GM12878 (cell line): ENCODE measurements around the gene DCC. TPM values are rescaled to one million over a fixed set of nuclear protein-coding genes. Genes with fewer than 3 reads are reported as not detected.

Source experiments
- ATAC-seq: fragments of 200-7000 bp; cut with Tn5 transposase; 3 replicates; pipeline ENCODE4 v1.9.1; 2020; ENCODE audit warnings: mild to moderate bottlenecking, moderate library complexity
- BruUV-seq: library from RNA; stranded (reverse); fragments of 400-500 nt; replicated peaks from 2 replicates; lab custom pipeline; 2021; lab: Mats Ljungman, UMichigan
- CTCF ChIA-PET: fragments of 300-600 bp; sonication (Branson Sonifier 250); formaldehyde crosslinking; extraction: SDS; loops from one replicate; lab custom pipeline; 2021; ENCODE audit warnings: inconsistent platforms; lab: Yijun Ruan, JAX
- POLR2A ChIA-PET: fragments of 350-600 bp; formaldehyde crosslinking; extraction: SDS; loops from one replicate; lab custom pipeline; 2021; ENCODE audit warnings: inconsistent platforms; lab: Charles Lee
- RAD21 ChIA-PET: fragments of 300-600 bp; sonication (Branson Sonifier 250); formaldehyde crosslinking; loops from one replicate; lab custom pipeline; 2023; ENCODE audit warnings: antibody characterized with exemption; ENCODE audit not compliant: unreplicated experiment; lab: Charles Lee
- SMC1A ChIA-PET: fragments of 300-600 bp; sonication (Branson Sonifier 250); formaldehyde crosslinking; loops from one replicate; lab custom pipeline; 2023; ENCODE audit not compliant: unreplicated experiment, uncharacterized antibody; lab: Charles Lee
- DNase-seq: peaks from one replicate; pipeline ENCODE4 v3.0.0-alpha.2; 2011; ENCODE audit warnings: low read depth, low spot score
- FAIRE-seq: peaks from 3 replicates; lab custom pipeline; 2011; peaks lifted over from hg19 to GRCh38; lab: Jason Lieb, UNC
- H2AFZ ChIP-seq: 2 replicates; pipeline ENCODE4 v1.6.0; 2011; ENCODE audit warnings: low read depth, low read length, control low read depth; ENCODE audit not compliant: control insufficient read depth
- H3K27ac ChIP-seq: 2 replicates; pipeline ENCODE4 v1.5.1; 2011; ENCODE audit warnings: control low read depth; ENCODE audit not compliant: control insufficient read depth, insufficient read depth
- H3K27me3 ChIP-seq, 2 experiments: replicated peaks in 1 of 2; 2 replicates each; pipeline versions ENCODE4 v1.6.0 to v1.6.1; 2011; ENCODE audit warnings: low read length in 1 of 2; ENCODE audit not compliant: control insufficient read depth in 2 of 2, insufficient read depth in 2 of 2
- H3K36me3 ChIP-seq, 2 experiments: 2 replicates each; pipeline ENCODE4 v1.5.1; 2011; ENCODE audit warnings: low read length in 1 of 2; ENCODE audit not compliant: control insufficient read depth in 2 of 2, insufficient read depth in 2 of 2
- H3K4me1 ChIP-seq: 2 replicates; pipeline ENCODE4 v1.6.1; 2011; ENCODE audit warnings: mild to moderate bottlenecking, low read length, moderate library complexity, mixed read lengths; ENCODE audit not compliant: control insufficient read depth, insufficient read depth
- H3K4me2 ChIP-seq: 2 replicates; pipeline ENCODE4 v1.6.0; 2011; ENCODE audit warnings: control low read depth; ENCODE audit not compliant: control insufficient read depth, insufficient read depth
- H3K4me3 ChIP-seq: fragments of 200-600 bp; sonication (generic); 2 replicates; pipeline ENCODE4 v1.5.1; 2016
- H3K79me2 ChIP-seq: 2 replicates; pipeline ENCODE4 v1.6.0; 2011; ENCODE audit warnings: low read length; ENCODE audit not compliant: control insufficient read depth, insufficient read depth
- H3K9ac ChIP-seq: 2 replicates; pipeline ENCODE4 v1.8.0; 2011; ENCODE audit warnings: low read length, control low read depth, mixed read lengths; ENCODE audit not compliant: control insufficient read depth, insufficient read depth
- H3K9me3 ChIP-seq: replicated peaks from 3 replicates; pipeline ENCODE4 v1.5.1; 2011; ENCODE audit warnings: mild to moderate bottlenecking, low read length; ENCODE audit not compliant: control insufficient read depth, insufficient read depth
- H4K20me1 ChIP-seq: 2 replicates; pipeline ENCODE4 v1.6.0; 2011; ENCODE audit not compliant: control insufficient read depth, insufficient read depth
- ATF7 ChIP-seq: fragments of 450-650 bp; IDR thresholded peaks from 2 replicates; pipeline ENCODE4 v1.6.1; 2016; ENCODE audit warnings: low read depth, mild to moderate bottlenecking
- CEBPB ChIP-seq, 2 experiments: fragments of 150-350 bp in 1 of 2; IDR thresholded peaks; 2 replicates each; pipeline ENCODE4 v1.6.1; 2012 to 2014; ENCODE audit warnings: low read depth in 2 of 2, low read length in 2 of 2, borderline replicate concordance in 1 of 2, inconsistent platforms in 1 of 2
- CHD2 ChIP-seq: IDR thresholded peaks from 2 replicates; pipeline ENCODE4 v1.6.1; 2011; ENCODE audit warnings: low read depth, low read length, improper control_type of control experiment, borderline replicate concordance
- CREM ChIP-seq: IDR thresholded peaks from 2 replicates; pipeline ENCODE4 v1.6.1; 2014; ENCODE audit warnings: antibody characterized with exemption, low read depth
- ESRRA ChIP-seq: IDR thresholded peaks from 2 replicates; pipeline ENCODE4 v1.6.1; 2012; ENCODE audit warnings: mild to moderate bottlenecking, low read length, improper control_type of control experiment
- KLF5 ChIP-seq: fragments of 450-650 bp; IDR thresholded peaks from 2 replicates; pipeline ENCODE4 v1.6.1; 2014; ENCODE audit warnings: mild to moderate bottlenecking; ENCODE audit not compliant: partially characterized antibody
- MEF2A ChIP-seq: IDR thresholded peaks from 2 replicates; pipeline ENCODE4 v1.6.1; 2011; ENCODE audit warnings: low read depth, mild to moderate bottlenecking, low read length, moderate library complexity; ENCODE audit not compliant: insufficient read depth
- NFIC ChIP-seq: IDR thresholded peaks from 2 replicates; pipeline ENCODE4 v1.6.1; 2012; ENCODE audit warnings: low read depth, mild to moderate bottlenecking, inconsistent platforms, low read length, moderate library complexity
- NFYA ChIP-seq: IDR thresholded peaks from 2 replicates; pipeline ENCODE4 v1.6.1; 2011; ENCODE audit warnings: low read depth, mild to moderate bottlenecking, low read length, improper control_type of control experiment, borderline replicate concordance
- NFYB ChIP-seq: IDR thresholded peaks from 2 replicates; pipeline ENCODE4 v1.6.1; 2011; ENCODE audit warnings: low read depth, mild to moderate bottlenecking, low read length, improper control_type of control experiment, moderate library complexity; ENCODE audit not compliant: insufficient read depth
- PAX5 ChIP-seq: IDR thresholded peaks from 2 replicates; pipeline ENCODE4 v1.6.1; 2011; ENCODE audit warnings: low read depth, low read length, borderline replicate concordance
- RBBP5 ChIP-seq: fragments of 200-600 bp; sonication (generic); conservative IDR thresholded peaks from 2 replicates; pipeline ENCODE4 v1.6.1; 2016
- RELA ChIP-seq: fragments of 450-650 bp; IDR thresholded peaks from 2 replicates; pipeline ENCODE4 v1.8.0; 2014; ENCODE audit warnings: borderline replicate concordance; ENCODE audit not compliant: partially characterized antibody
- SUPT20H ChIP-seq: IDR thresholded peaks from 2 replicates; pipeline ENCODE4 v1.6.1; 2011; ENCODE audit warnings: low read depth, mild to moderate bottlenecking, low read length, moderate library complexity, borderline replicate concordance; ENCODE audit not compliant: control insufficient read depth
- TBL1XR1 ChIP-seq: IDR thresholded peaks from 2 replicates; pipeline ENCODE4 v1.6.1; 2012; ENCODE audit warnings: low read depth, low read length, improper control_type of control experiment
- TCF3 ChIP-seq: IDR thresholded peaks from 2 replicates; pipeline ENCODE4 v1.6.1; 2012; ENCODE audit warnings: low read depth, mild to moderate bottlenecking, low read length, borderline replicate concordance; ENCODE audit not compliant: insufficient read depth
- WGBS: methylation state at CpG from one replicate; pipeline ENCODE4 v1.1.6; 2016; ENCODE audit warnings: low lambda C conversion rate; ENCODE audit not compliant: insufficient replicate concordance, insufficient coverage; ENCODE audit errors: missing lambda C conversion rate; 5-methylcytosine and 5-hydroxymethylcytosine counted together
- in situ Hi-C: fragments of 300-500 bp; cut with MboI; formaldehyde crosslinking; loops from 9 replicates; pipeline ENCODE4 v1.14.3; 2018; ENCODE audit warnings: mixed read lengths
- intact Hi-C: fragments of 100-400 bp; cut with micrococcal nuclease; formaldehyde crosslinking; loops from one replicate; pipeline ENCODE4 v1.14.2; 2022; ENCODE audit not compliant: unreplicated experiment
- polyA plus RNA-seq, 11 experiments: library from polyadenylated mRNA; depleted of rRNA in 4 of 11; unstranded in 6 of 11; stranded (reverse) in 5 of 11; fragments of >200 nt; fragmentation: Nextera tagmentation in 4 of 11; fragmentation: Illumina TruSeq in 1 of 11; extraction: Ambion mirVana in 4 of 11; extraction: Trizol in 1 of 11; gene quantifications; 1 replicate in 1 of 11; 2 replicates in 10 of 11; pipeline versions ENCODE4 v1.2.1 to v1.2.3, GENCODE V29; 2011 to 2016; ENCODE audit warnings: inconsistent platforms in 2 of 11, missing spikeins in 2 of 11, low read depth in 1 of 11
- total RNA-seq, 4 experiments: library from RNA; depleted of rRNA in 3 of 4; stranded (reverse); fragments of >200 nt in 3 of 4; fragmentation: Illumina TruSeq in 1 of 4; extraction: Trizol in 1 of 4; gene quantifications; 2 replicates each; pipeline versions ENCODE4 v1.2.1 to v1.2.3, GENCODE V29; 2013 to 2021

DCC gene
- total and polyA plus RNA-seq, 10 of the 15 experiments (the other 5 are each of a cell fraction or from before 2014, with no cell fraction given) = 0.01 TPM; not detected in 9

DNA sequence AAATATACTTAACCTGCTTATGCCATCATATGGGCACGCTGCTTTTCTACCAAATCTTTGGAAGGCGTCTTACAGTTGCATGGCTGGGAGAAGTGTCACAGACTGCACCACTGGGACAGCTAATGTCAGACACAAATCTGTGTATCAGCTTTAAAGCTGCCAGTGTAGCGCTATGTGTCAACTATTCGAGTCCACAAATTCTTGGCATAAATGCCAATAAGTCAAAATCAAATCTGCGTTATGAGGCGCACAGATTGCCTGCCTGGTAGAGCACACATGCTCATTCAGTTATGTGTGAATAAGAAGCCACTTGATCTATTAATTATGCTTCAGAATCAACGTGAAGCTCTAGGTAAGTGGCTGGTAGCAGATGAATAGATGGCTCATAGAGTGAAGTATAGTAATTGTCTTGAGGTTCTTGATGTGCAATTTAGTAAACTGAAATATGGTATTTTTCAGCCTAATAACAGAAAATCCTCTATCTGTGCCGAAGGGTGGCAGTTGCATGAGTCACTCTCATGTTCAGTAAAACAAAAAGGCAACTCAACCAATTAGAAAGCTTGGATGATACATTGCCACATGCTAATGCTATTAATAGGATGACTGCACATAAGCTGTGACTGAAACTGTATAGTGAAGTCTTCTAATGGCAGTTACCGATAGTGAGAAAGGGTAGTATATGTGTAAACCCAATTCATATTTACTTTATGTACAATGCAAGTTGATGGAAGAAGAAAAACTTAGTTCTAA, 52.0 kb downstream of the DCC start:
- no peak overlapping the region for H3K27ac ChIP-seq
- DNase-seq (peak; percentile 52), ATAC-seq (peak; percentile 71), FAIRE-seq (no peak)
- no peaks in the 10 kb centered on the region for H3K79me2 ChIP-seq
- WGBS = 62% methylated on average over 9 of the region's 9 CpGs
- no TSS peak for BruUV-seq
- H3K4me3 ChIP-seq = no peak overlapping the region
- no peak overlapping the region for H3K4me2 ChIP-seq
- no peak overlapping the region for H3K9ac ChIP-seq
- no peaks in the 10 kb centered on the region for H3K9me3 ChIP-seq
- H3K36me3 ChIP-seq = no peaks in the 10 kb centered on the region
- intact Hi-C loops (loop anchor here (10.0 kb wide), 1 partner anchor 737 kb away; no protein-coding TSS in a partner anchor), in situ Hi-C loops (no loop called here)
- no peak overlapping the region for H2AFZ ChIP-seq
- ChIA-PET CTCF (no interaction called here), SMC1A (no interaction called here), RAD21 (no interaction called here), POLR2A (no interaction called here)
- TF ChIP-seq KLF5 (no peak), CEBPB (IDR thresholded peaks at IDR 0.05; ENCODE audit: borderline replicate concordance in 1 of 2, low read depth in 2 of 2, low read length in 2 of 2) (no peak), NFYB (peak; percentile 74), MEF2A (0 out of 2 replicates have a peak, but pooled peaks have one; percentile 38), TBL1XR1 (no peak), ESRRA (no peak), TCF3 (no peak), NFIC (no peak), RELA (no peak), RBBP5 (no peak), CHD2 (no peak), NFYA (no peak), SUPT20H (no peak), PAX5 (no peak), CREM (no peak), ATF7 (peak; percentile 26; the same call in 1 of the 2 replicates)
- H3K27me3 ChIP-seq = no peaks in the 10 kb centered on the region
- H4K20me1 ChIP-seq = no peaks in the 10 kb centered on the region
- peaks cover 2% of the 10 kb centered on the region; the same call in 1 of the 2 replicates for H3K4me1 ChIP-seq
